ENCODE data around the gene MTMR3.

GRCh38 chr22:30078320-30079311 is 195.6 kb downstream of the MTMR3 start:
- TF ChIP-seq CTCF (IDR thresholded peaks at IDR 0.05) (no peak), ZFX (IDR thresholded peaks at IDR 0.05; ENCODE audit: borderline replicate concordance) (no peak)

Data from 22Rv1 (cell line).